ENCODE measurements around the gene CCT8. TPM values are rescaled to one million over a fixed set of nuclear protein-coding genes. Genes with fewer than 3 reads are reported as not detected.

Gene CCT8
- total and polyA plus RNA-seq, 2 of the 8 experiments (the other 6 are each of a cell fraction or from before 2014, with no cell fraction given): 151 to 319 TPM

DNA sequence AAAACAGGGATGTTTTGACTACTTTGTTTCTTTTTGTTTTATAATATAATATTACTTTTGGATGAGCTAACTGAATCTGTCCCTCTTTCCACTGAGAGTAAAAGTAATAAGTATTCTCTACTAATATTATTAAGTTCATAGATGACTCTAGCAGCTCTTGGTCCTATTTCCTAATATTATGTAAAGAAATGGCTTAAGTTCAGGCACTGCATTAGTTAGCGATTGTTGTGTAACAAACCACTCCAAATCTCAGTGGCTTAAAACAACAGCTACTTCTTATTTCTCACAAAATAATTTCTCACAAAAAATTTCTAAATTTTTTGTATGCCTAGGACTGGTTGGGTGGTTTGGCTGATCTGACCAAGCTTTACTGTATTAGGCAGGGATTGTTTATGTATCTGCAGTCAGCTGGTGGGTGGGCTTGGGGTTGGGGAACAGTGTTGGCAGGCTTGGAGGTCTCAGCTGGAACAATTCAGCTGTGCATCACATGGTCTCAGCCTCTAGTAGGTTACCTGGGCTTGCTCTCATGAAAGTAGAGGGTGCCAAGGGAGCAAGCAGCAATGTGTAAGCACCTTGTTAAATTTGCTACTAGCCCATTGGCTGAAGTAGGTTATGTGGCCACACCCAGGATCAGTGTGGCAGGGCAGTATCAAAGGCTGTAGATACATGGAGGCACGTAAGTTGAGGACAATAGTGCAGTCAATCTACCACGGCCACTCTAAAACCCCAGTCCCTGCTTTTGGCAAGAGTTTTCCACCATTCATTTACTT is 8.8 kb upstream of the CCT8 start (continued):
- TF ChIP-seq CTCF (IDR thresholded peaks at IDR 0.05; ENCODE audit: control extremely low read depth in 1 of 3, insufficient read depth in 1 of 3, low read depth in 1 of 3, low read length in 3 of 3) (no peak), ZNF274 (IDR thresholded peaks at IDR 0.05; ENCODE audit: borderline replicate concordance, extremely low read depth, low read length) (no peak), MAFK (IDR thresholded peaks at IDR 0.05; ENCODE audit: low read depth, low read length) (no peak), RFX5 (IDR thresholded peaks at IDR 0.05; ENCODE audit: borderline replicate concordance, low read depth, low read length) (no peak), CTBP2 (IDR thresholded peaks at IDR 0.05; ENCODE audit: borderline replicate concordance, insufficient read depth, insufficient read length, low read length) (no peak), TEAD4 (IDR thresholded peaks at IDR 0.05; ENCODE audit: low read depth, low read length) (no peak), CBX8 (IDR thresholded peaks at IDR 0.05; ENCODE audit: borderline replicate concordance, low read depth, low read length) (no peak), SP4 (IDR thresholded peaks at IDR 0.05; ENCODE audit: low read length) (no peak), TAF1 (IDR thresholded peaks at IDR 0.05; ENCODE audit: low read depth, low read length) (no peak)
- TF ChIP-seq, protein P1, sequence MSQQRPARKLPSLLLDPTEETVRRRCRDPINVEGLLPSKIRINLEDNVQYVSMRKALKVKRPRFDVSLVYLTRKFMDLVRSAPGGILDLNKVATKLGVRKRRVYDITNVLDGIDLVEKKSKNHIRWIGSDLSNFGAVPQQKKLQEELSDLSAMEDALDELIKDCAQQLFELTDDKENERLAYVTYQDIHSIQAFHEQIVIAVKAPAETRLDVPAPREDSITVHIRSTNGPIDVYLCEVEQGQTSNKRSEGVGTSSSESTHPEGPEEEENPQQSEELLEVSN (IDR thresholded peaks at IDR 0.05): no peak
